Liver (tissue), 9 donors: ENCODE measurements around the gene CARMIL1. TPM values are rescaled to one million over a fixed set of nuclear protein-coding genes. Genes with fewer than 3 reads are reported as not detected.

Source experiments
- DNase-seq: peaks from one replicate; pipeline ENCODE4 v3.0.0-alpha.2; 2017; ENCODE audit warnings: low spot score
- H3K27ac ChIP-seq, 2 donors: one replicate each; pipeline ENCODE4 v1.7.0; 2013; ENCODE audit warnings: inconsistent platforms in 2 of 2, low read length in 2 of 2, control low read depth in 1 of 2, low read depth in 1 of 2, mild to moderate bottlenecking in 1 of 2
- H3K27me3 ChIP-seq, 4 donors: one replicate each; pipeline versions ENCODE4 v1.6.1 to v1.7.0; 2013; ENCODE audit warnings: low read length in 3 of 4, inconsistent platforms in 1 of 4, mild to moderate bottlenecking in 1 of 4, moderate library complexity in 1 of 4; ENCODE audit not compliant: control insufficient read depth in 4 of 4, insufficient read depth in 4 of 4
- H3K36me3 ChIP-seq, 4 donors: one replicate each; pipeline versions ENCODE4 v1.6.1 to v1.7.0; 2013; ENCODE audit warnings: low read length in 3 of 4, mild to moderate bottlenecking in 3 of 4, low read depth in 1 of 4, moderate library complexity in 1 of 4; ENCODE audit not compliant: control insufficient read depth in 4 of 4, insufficient read depth in 3 of 4
- H3K4me1 ChIP-seq, 4 donors: one replicate each; pipeline versions ENCODE4 v1.6.1 to v1.7.0; 2013; ENCODE audit warnings: low read length in 3 of 4, mild to moderate bottlenecking in 3 of 4, moderate library complexity in 1 of 4; ENCODE audit not compliant: control insufficient read depth in 4 of 4, insufficient read depth in 4 of 4
- H3K4me3 ChIP-seq, 3 donors: one replicate each; pipeline versions ENCODE4 v1.6.1 to v1.7.0; 2013; ENCODE audit warnings: low read length in 3 of 3, control low read depth in 1 of 3, low read depth in 1 of 3, mild to moderate bottlenecking in 1 of 3
- H3K9ac ChIP-seq, 2 donors: one replicate each; pipeline ENCODE4 v1.7.0; 2013; ENCODE audit warnings: low read length in 2 of 2, mild to moderate bottlenecking in 2 of 2, moderate library complexity in 2 of 2, control low read depth in 1 of 2, low read depth in 1 of 2
- H3K9me3 ChIP-seq, 4 donors: one replicate each; pipeline versions ENCODE4 v1.6.1 to v1.7.0; 2013; ENCODE audit warnings: low read length in 3 of 4; ENCODE audit not compliant: control insufficient read depth in 4 of 4
- EGR1 ChIP-seq, 2 donors: IDR thresholded peaks; 2 replicates each; pipeline ENCODE4 v1.6.1; 2016 to 2018; ENCODE audit warnings: antibody characterized with exemption in 2 of 2, low read depth in 2 of 2
- FOXA1 ChIP-seq: IDR thresholded peaks from 2 replicates; pipeline ENCODE4 v1.6.1; 2016; ENCODE audit warnings: antibody characterized with exemption
- HNF4A ChIP-seq, 2 donors: conservative IDR thresholded peaks; 2 replicates each; pipeline ENCODE4 v1.6.1; 2016; ENCODE audit warnings: antibody characterized with exemption in 2 of 2, mild to moderate bottlenecking in 2 of 2
- HNF4G ChIP-seq: IDR thresholded peaks from 2 replicates; pipeline ENCODE4 v1.6.1; 2016; ENCODE audit warnings: antibody characterized with exemption
- JUND ChIP-seq, 2 donors: IDR thresholded peaks; 2 replicates each; pipeline ENCODE4 v1.6.1; 2016; ENCODE audit warnings: antibody characterized with exemption in 2 of 2
- MAX ChIP-seq: IDR thresholded peaks from 2 replicates; pipeline ENCODE4 v1.6.1; 2016; ENCODE audit warnings: antibody characterized with exemption
- NR2F2 ChIP-seq: IDR thresholded peaks from 2 replicates; pipeline ENCODE4 v1.6.1; 2016; ENCODE audit warnings: antibody characterized with exemption
- RXRA ChIP-seq, 2 donors: IDR thresholded peaks; 2 replicates each; pipeline ENCODE4 v1.6.1; 2017 to 2018; ENCODE audit warnings: antibody characterized with exemption in 2 of 2, mild to moderate bottlenecking in 1 of 2
- SP1 ChIP-seq: IDR thresholded peaks from 2 replicates; pipeline ENCODE4 v1.6.1; 2018; ENCODE audit warnings: antibody characterized with exemption, mild to moderate bottlenecking
- TAF1 ChIP-seq: conservative IDR thresholded peaks from 2 replicates; pipeline ENCODE4 v1.6.1; 2016; ENCODE audit warnings: antibody characterized with exemption, mild to moderate bottlenecking
- YY1 ChIP-seq: IDR thresholded peaks from 2 replicates; pipeline ENCODE4 v1.6.1; 2016; ENCODE audit warnings: antibody characterized with exemption, mild to moderate bottlenecking
- ZBTB33 ChIP-seq: IDR thresholded peaks from 2 replicates; pipeline ENCODE4 v1.6.1; 2016; ENCODE audit warnings: antibody characterized with exemption
- WGBS: extraction: QIAGEN DNeasy Blood & Tissue Kit; methylation state at CpG from one replicate; pipeline ENCODE4 v1.1.7; 2013; 5-methylcytosine and 5-hydroxymethylcytosine counted together
- polyA plus RNA-seq, 2 donors: library from polyadenylated mRNA; stranded (reverse) in 1 of 2; unstranded in 1 of 2; fragments of 200-250 nt in 1 of 2; fragments of >200 nt in 1 of 2; fragmentation: Nextera tagmentation in 1 of 2; extraction: Ambion mirVana in 1 of 2; gene quantifications; one replicate each; pipeline versions ENCODE4 v1.2.1 to v1.2.3, GENCODE V29; 2013 to 2015
- total RNA-seq, 2 donors: library from RNA; depleted of rRNA; stranded (reverse); fragments of >200 nt; gene quantifications; one replicate each; pipeline ENCODE4 v1.2.3, GENCODE V29; 2014
- TF ChIP-seq, protein P1 (sequence below): IDR thresholded peaks from 2 replicates; pipeline ENCODE4 v1.6.1; 2016; ENCODE audit warnings: antibody characterized with exemption
- TF ChIP-seq, protein P2 (sequence below): fragments of 150-350 bp; IDR thresholded peaks from 2 replicates; pipeline ENCODE4 v1.5.1; 2017; ENCODE audit warnings: improper control_type of control experiment, low read depth, low read length; ENCODE audit not compliant: missing input control
- donor health status: healthy.
- donor health status: healthy.
- donor health status: healthy.
- donor health status: healthy.
- donor health status: healthy.

The CARMIL1 gene
- total and polyA plus RNA-seq, 4 donors: 1.4 to 9.5 (median 3.5) TPM

DNA sequence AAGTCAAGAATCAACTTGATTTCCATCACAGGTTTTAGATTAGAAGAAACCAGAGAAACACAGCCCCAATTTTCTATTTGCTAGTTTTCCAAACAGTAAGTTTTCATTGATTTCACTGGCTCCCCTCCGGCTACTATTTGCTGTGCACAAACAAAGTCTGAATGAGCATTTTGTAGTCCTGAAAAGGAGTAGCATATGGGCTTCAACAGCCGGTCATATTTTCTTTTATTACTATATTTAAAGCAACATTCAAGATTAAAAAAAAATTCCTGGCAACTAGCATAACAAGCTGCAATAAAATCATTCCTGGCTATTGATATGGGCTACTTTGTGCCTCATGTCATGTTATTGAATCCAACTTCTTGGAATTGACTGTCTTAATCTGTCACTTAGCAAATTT is 48.3 kb downstream of the CARMIL1 start:
- TF ChIP-seq NR2F2 (no peak), JUND (IDR thresholded peaks at IDR 0.05) (no peak), YY1 (no peak)
- TF ChIP-seq, protein P1, sequence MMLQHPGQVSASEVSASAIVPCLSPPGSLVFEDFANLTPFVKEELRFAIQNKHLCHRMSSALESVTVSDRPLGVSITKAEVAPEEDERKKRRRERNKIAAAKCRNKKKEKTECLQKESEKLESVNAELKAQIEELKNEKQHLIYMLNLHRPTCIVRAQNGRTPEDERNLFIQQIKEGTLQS: no peak
- H3K27me3 ChIP-seq: no peaks in the 10 kb centered on the region
- no peak for DNase-seq
- no peaks in the 10 kb centered on the region for H3K9me3 ChIP-seq
- H3K4me3 ChIP-seq: no peak overlapping the region
- H3K4me1 ChIP-seq: peaks cover 0 to 3% (median 0%) of the 10 kb centered on the region in 4 donors
- H3K36me3 ChIP-seq: no peaks in the 10 kb centered on the region
- no peak overlapping the region for H3K9ac ChIP-seq
- WGBS: 28% methylated on average over 2 of the region's 2 CpGs
- no peak overlapping the region for H3K27ac ChIP-seq

DNA sequence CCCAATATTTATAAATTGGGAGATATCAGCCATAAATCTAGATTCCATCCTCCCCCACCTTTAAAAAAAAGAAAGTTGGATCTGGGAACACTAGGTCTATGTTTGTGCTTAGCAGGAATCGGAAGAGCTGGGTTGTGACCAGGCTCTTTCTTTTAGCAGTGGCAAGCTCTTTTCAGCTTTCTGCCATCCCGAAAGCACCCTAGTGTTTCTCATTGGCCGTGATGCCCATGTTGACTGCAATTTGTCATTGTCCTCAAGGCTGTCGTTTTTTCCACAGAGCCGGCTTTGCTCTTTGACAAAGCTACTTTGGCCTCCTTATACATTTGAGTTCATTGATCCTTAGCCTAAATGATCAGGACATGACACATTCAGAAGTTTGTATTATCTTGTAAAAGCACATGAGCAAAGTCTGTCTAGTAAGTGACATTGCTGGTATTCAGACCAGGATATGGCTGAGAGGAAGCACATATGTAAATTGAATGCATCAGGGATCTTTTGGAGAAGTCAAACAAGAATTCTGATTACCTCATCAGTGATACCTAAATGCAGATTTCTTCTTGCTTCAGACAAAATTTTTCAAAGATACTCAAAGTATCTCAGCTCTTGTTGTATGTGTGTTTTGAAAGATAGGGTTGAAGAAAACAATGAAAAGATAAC is 50.1 kb downstream of the CARMIL1 start:
- Histone ChIP-seq H3K27me3 (no peaks in the 10 kb centered on the region), H3K9me3 (no peaks in the 10 kb centered on the region), H3K9ac (no peak overlapping the region), H3K4me1 (peaks cover 0 to 3% (median 0%) of the 10 kb centered on the region in 4 donors), H3K27ac (no peak overlapping the region), H3K36me3 (no peaks in the 10 kb centered on the region), H3K4me3 (no peak overlapping the region)
- no peak for DNase-seq
- TF ChIP-seq JUND (IDR thresholded peaks at IDR 0.05): no peak
- TF ChIP-seq, protein P2, sequence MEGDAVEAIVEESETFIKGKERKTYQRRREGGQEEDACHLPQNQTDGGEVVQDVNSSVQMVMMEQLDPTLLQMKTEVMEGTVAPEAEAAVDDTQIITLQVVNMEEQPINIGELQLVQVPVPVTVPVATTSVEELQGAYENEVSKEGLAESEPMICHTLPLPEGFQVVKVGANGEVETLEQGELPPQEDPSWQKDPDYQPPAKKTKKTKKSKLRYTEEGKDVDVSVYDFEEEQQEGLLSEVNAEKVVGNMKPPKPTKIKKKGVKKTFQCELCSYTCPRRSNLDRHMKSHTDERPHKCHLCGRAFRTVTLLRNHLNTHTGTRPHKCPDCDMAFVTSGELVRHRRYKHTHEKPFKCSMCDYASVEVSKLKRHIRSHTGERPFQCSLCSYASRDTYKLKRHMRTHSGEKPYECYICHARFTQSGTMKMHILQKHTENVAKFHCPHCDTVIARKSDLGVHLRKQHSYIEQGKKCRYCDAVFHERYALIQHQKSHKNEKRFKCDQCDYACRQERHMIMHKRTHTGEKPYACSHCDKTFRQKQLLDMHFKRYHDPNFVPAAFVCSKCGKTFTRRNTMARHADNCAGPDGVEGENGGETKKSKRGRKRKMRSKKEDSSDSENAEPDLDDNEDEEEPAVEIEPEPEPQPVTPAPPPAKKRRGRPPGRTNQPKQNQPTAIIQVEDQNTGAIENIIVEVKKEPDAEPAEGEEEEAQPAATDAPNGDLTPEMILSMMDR: no peak
- no peak for TF ChIP-seq HNF4A (conservative IDR thresholded peaks at IDR 0.05)
- no peak for TF ChIP-seq SP1
- TF ChIP-seq EGR1 (IDR thresholded peaks at IDR 0.05; ENCODE audit: low read depth in 2 of 2): no peak
- TF ChIP-seq FOXA1: no peak
- TF ChIP-seq MAX: no peak
- no peak for TF ChIP-seq NR2F2
- no peak for TF ChIP-seq TAF1
- TF ChIP-seq HNF4G: no peak
- no peak for TF ChIP-seq ZBTB33
- WGBS: 86% methylated on average over 5 of the region's 5 CpGs

- no peak for TF ChIP-seq NR2F2
- TF ChIP-seq, protein P2: no peak
- no peak for TF ChIP-seq HNF4G
- TF ChIP-seq RXRA (IDR thresholded peaks at IDR 0.05): no peak
- no peak for TF ChIP-seq YY1
- TF ChIP-seq ZBTB33: no peak
- no peak for TF ChIP-seq EGR1 (IDR thresholded peaks at IDR 0.05; ENCODE audit: low read depth in 2 of 2)
- Histone ChIP-seq H3K36me3 (no peaks in the 10 kb centered on the region), H3K27me3 (no peaks in the 10 kb centered on the region), H3K27ac (no peak overlapping the region), H3K4me3 (no peak overlapping the region), H3K4me1 (peaks cover 0 to 3% (median 0%) of the 10 kb centered on the region in 4 donors), H3K9me3 (no peaks in the 10 kb centered on the region), H3K9ac (no peak overlapping the region)
- no peak for DNase-seq
- WGBS: 75% methylated on average over 4 of the region's 4 CpGs
These were observed 50.8 kb downstream of the CARMIL1 start for GRCh38 chr6:25329982-25330381.
